Neural progenitor cell (in vitro differentiated cells): ENCODE results near the gene C1RL.

Experiments
- EZH2 ChIP-seq: fragments of 200-600 bp; sonication (generic); IDR thresholded peaks from 2 replicates; pipeline ENCODE4 v1.6.1; 2017; ENCODE audit warnings: antibody characterized with exemption, mild to moderate bottlenecking, moderate library complexity
- EZH2phosphoT487 ChIP-seq: fragments of 200-600 bp; sonication (generic); IDR thresholded peaks from 2 replicates; pipeline ENCODE4 v1.6.1; 2017; ENCODE audit warnings: antibody characterized with exemption
- TF ChIP-seq, protein P1 (sequence below): fragments of 200-600 bp; sonication (generic); IDR thresholded peaks from 2 replicates; pipeline ENCODE4 v1.5.1; 2017; ENCODE audit warnings: antibody characterized with exemption, mild to moderate bottlenecking

DNA sequence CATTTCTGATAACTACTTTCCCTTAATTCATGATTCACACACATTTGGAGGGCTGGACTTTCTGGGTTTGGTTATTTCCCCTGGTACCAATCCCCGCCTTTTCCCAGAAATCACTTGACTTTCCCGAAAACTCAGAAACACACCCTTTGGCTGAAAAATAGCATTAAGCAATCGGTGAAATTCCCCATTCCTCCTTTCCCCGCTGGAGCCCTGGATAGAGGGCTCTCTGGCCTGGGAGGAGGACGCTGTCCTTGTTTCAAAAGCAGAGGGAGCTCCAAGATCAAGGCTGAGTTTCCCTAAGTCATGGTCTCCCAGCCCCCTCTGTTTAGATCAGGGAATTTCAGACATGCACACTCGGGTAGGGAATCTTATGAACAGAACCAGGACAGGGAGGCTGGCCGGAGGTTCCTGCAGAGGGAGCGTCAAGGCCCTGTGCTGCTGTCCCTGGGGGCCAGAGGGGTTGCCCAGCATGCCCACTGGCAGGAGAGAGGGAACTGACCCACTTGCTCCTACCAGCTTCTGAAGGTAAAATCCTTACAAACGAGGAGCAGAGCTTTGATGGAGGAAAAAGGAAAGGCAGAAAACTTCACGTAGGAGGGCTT, 48.6 kb downstream of the C1RL start, which contains the start of gene C1S:
- TF ChIP-seq, protein P1, sequence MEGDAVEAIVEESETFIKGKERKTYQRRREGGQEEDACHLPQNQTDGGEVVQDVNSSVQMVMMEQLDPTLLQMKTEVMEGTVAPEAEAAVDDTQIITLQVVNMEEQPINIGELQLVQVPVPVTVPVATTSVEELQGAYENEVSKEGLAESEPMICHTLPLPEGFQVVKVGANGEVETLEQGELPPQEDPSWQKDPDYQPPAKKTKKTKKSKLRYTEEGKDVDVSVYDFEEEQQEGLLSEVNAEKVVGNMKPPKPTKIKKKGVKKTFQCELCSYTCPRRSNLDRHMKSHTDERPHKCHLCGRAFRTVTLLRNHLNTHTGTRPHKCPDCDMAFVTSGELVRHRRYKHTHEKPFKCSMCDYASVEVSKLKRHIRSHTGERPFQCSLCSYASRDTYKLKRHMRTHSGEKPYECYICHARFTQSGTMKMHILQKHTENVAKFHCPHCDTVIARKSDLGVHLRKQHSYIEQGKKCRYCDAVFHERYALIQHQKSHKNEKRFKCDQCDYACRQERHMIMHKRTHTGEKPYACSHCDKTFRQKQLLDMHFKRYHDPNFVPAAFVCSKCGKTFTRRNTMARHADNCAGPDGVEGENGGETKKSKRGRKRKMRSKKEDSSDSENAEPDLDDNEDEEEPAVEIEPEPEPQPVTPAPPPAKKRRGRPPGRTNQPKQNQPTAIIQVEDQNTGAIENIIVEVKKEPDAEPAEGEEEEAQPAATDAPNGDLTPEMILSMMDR = no peak
- TF ChIP-seq EZH2phosphoT487 = no peak
- TF ChIP-seq EZH2 = no peak
